A549 (cell line): ENCODE data around the gene C3orf49. TPM values are rescaled to one million over a fixed set of nuclear protein-coding genes. Genes with fewer than 3 reads are reported as not detected.

ENCODE experiments used
- ATAC-seq, 2 experiments: fragments of 200-7000 bp in 1 of 2; fragments of >200 bp in 1 of 2; cut with Nextera tagmentation in 1 of 2; cut with Tn5 transposase in 1 of 2; 3 replicates each; pipeline versions ENCODE4 v1.8.0 to v1.9.1; 2018 to 2020; ENCODE audit warnings: mild to moderate bottlenecking in 1 of 2, moderate library complexity in 1 of 2
- CTCF ChIA-PET: fragments of 300-600 bp; sonication (Branson Sonifier 250); formaldehyde crosslinking; extraction: SDS; loops from one replicate; lab custom pipeline; 2021; ENCODE audit warnings: antibody characterized with exemption, inconsistent platforms; lab: Yijun Ruan, JAX
- POLR2A ChIA-PET: fragments of 350-600 bp; formaldehyde crosslinking; extraction: SDS; loops from one replicate; lab custom pipeline; 2021; ENCODE audit warnings: antibody characterized with exemption, inconsistent platforms; lab: Yijun Ruan, JAX
- DNase-seq, 2 experiments: peaks; one replicate each; pipeline versions ENCODE4 v3.0.0 to v3.0.0-alpha.2; 2011 to 2016; ENCODE audit warnings: low read depth in 1 of 2, low spot score in 1 of 2
- FAIRE-seq: peaks from 2 replicates; lab custom pipeline; 2011; peaks lifted over from hg19 to GRCh38; lab: Jason Lieb, UNC
- H3K27ac ChIP-seq, 2 experiments: fragments of >200 bp; sonication (Bioruptor Twin); formaldehyde crosslinking; 3 replicates each; pipeline ENCODE4 v1.5.1; 2016 to 2017
- H3K4me1 ChIP-seq: fragments of >200 bp; sonication (Bioruptor Twin); formaldehyde crosslinking; 3 replicates; pipeline ENCODE4 v1.6.1; 2016
- H3K4me2 ChIP-seq: fragments of >200 bp; sonication (Bioruptor Twin); formaldehyde crosslinking; 3 replicates; pipeline ENCODE4 v1.6.1; 2016
- H3K4me3 ChIP-seq: fragments of >200 bp; sonication (Bioruptor Twin); formaldehyde crosslinking; 3 replicates; pipeline ENCODE4 v1.5.1; 2016
- H3K9me3 ChIP-seq: fragments of >200 bp; sonication (Bioruptor Twin); formaldehyde crosslinking; 3 replicates; pipeline ENCODE4 v1.6.1; 2016
- CBX2 ChIP-seq: fragments of 200-600 bp; sonication (generic); IDR thresholded peaks from 2 replicates; pipeline ENCODE4 v1.6.1; 2016; ENCODE audit warnings: low read depth, mild to moderate bottlenecking, borderline replicate concordance
- CBX8 ChIP-seq: fragments of 200-600 bp; sonication (generic); IDR thresholded peaks from 2 replicates; pipeline ENCODE4 v1.6.1; 2016
- CHD2 ChIP-seq: fragments of 150-350 bp; IDR thresholded peaks from 2 replicates; pipeline ENCODE4 v1.6.1; 2014; ENCODE audit warnings: low read length; ENCODE audit not compliant: partially characterized antibody
- EHF ChIP-seq: fragments of 250-450 bp; sonication (Bioruptor Pico); IDR thresholded peaks from 2 replicates; pipeline ENCODE4 v1.5.0; 2020; ENCODE audit warnings: mild to moderate bottlenecking
- EHMT2 ChIP-seq: fragments of 200-600 bp; sonication (generic); IDR thresholded peaks from 2 replicates; pipeline ENCODE4 v1.6.1; 2016; ENCODE audit warnings: antibody characterized with exemption, low read depth, mild to moderate bottlenecking, moderate library complexity
- EP300 ChIP-seq, 2 experiments: fragments of >200 bp; sonication (Bioruptor Twin); formaldehyde crosslinking; IDR thresholded peaks; 2 replicates in 1 of 2; 3 replicates in 1 of 2; pipeline ENCODE4 v1.6.1; 2016 to 2017
- FOSB ChIP-seq: fragments of 250-450 bp; sonication (Bioruptor Pico); IDR thresholded peaks from 2 replicates; pipeline ENCODE4 v1.5.0; 2020; ENCODE audit warnings: mild to moderate bottlenecking, moderate library complexity
- FOXS1 ChIP-seq: fragments of 250-450 bp; sonication (Bioruptor Pico); IDR thresholded peaks from 2 replicates; pipeline ENCODE4 v1.5.0; 2020; ENCODE audit warnings: mild to moderate bottlenecking, moderate library complexity
- HEYL ChIP-seq: fragments of 250-450 bp; sonication (Bioruptor Pico); IDR thresholded peaks from 2 replicates; pipeline ENCODE4 v1.8.0; 2021; ENCODE audit warnings: mild to moderate bottlenecking, moderate library complexity
- HOXB5 ChIP-seq: fragments of 250-450 bp; sonication (Bioruptor Pico); IDR thresholded peaks from 2 replicates; pipeline ENCODE4 v1.5.0; 2020; ENCODE audit warnings: mild to moderate bottlenecking, moderate library complexity
- JUN ChIP-seq, 2 experiments: fragments of >200 bp; sonication (Bioruptor Twin); formaldehyde crosslinking; IDR thresholded peaks; 2 replicates in 1 of 2; 3 replicates in 1 of 2; pipeline ENCODE4 v1.6.1; 2016 to 2017
- KDM5A ChIP-seq: fragments of 200-600 bp; sonication (generic); IDR thresholded peaks from 2 replicates; pipeline ENCODE4 v1.6.1; 2016; ENCODE audit warnings: antibody characterized with exemption, mild to moderate bottlenecking
- MYC ChIP-seq: IDR thresholded peaks from 2 replicates; pipeline ENCODE4 v1.6.1; 2012; ENCODE audit warnings: mild to moderate bottlenecking, inconsistent platforms, low read length, improper control_type of control experiment, borderline replicate concordance
- NFE2L2 ChIP-seq: fragments of 150-350 bp; conservative IDR thresholded peaks from 2 replicates; pipeline ENCODE4 v1.6.1; 2014; ENCODE audit warnings: low read length
- NR3C1 ChIP-seq: fragments of >200 bp; sonication (Bioruptor Twin); formaldehyde crosslinking; IDR thresholded peaks from 3 replicates; pipeline ENCODE4 v1.6.1; 2017
- POLR2A ChIP-seq: IDR thresholded peaks from 2 replicates; pipeline ENCODE4 v1.6.1; 2012; ENCODE audit warnings: mild to moderate bottlenecking, low read length
- POLR2AphosphoS2 ChIP-seq: conservative IDR thresholded peaks from 2 replicates; pipeline ENCODE4 v1.6.1; 2012; ENCODE audit warnings: low read length, improper control_type of control experiment, inconsistent platforms
- RAD21 ChIP-seq, 2 experiments: fragments of >200 bp in 1 of 2; sonication (Bioruptor Twin) in 1 of 2; formaldehyde crosslinking in 1 of 2; IDR thresholded peaks in 1 of 2; conservative IDR thresholded peaks in 1 of 2; 2 replicates in 1 of 2; 3 replicates in 1 of 2; pipeline ENCODE4 v1.6.1; 2012 to 2018; ENCODE audit warnings: inconsistent platforms in 1 of 2
- RARB ChIP-seq: fragments of 250-450 bp; sonication (Bioruptor Pico); IDR thresholded peaks from 2 replicates; pipeline ENCODE4 v1.8.0; 2021; ENCODE audit warnings: mild to moderate bottlenecking, moderate library complexity
- RFX5 ChIP-seq: fragments of 450-650 bp; IDR thresholded peaks from 2 replicates; pipeline ENCODE4 v1.7.1; 2014; ENCODE audit warnings: antibody characterized with exemption, mild to moderate bottlenecking, moderate library complexity
- SMC3 ChIP-seq: fragments of >200 bp; sonication (Bioruptor Twin); formaldehyde crosslinking; IDR thresholded peaks from 3 replicates; pipeline ENCODE4 v1.6.1; 2018; ENCODE audit warnings: inconsistent platforms
- SREBF2 ChIP-seq: fragments of 450-650 bp; IDR thresholded peaks from 2 replicates; pipeline ENCODE4 v1.6.1; 2014; ENCODE audit warnings: mild to moderate bottlenecking, moderate library complexity
- TFCP2L1 ChIP-seq: fragments of 250-450 bp; sonication (Bioruptor Pico); IDR thresholded peaks from 2 replicates; pipeline ENCODE4 v1.5.0; 2021; ENCODE audit warnings: mild to moderate bottlenecking
- TP53 ChIP-seq: fragments of 250-450 bp; sonication (Bioruptor Pico); IDR thresholded peaks from 2 replicates; pipeline ENCODE4 v1.5.0; 2021; ENCODE audit warnings: mild to moderate bottlenecking, moderate library complexity
- ZC3H11A ChIP-seq: fragments of 450-650 bp; IDR thresholded peaks from 2 replicates; pipeline ENCODE4 v1.6.1; 2014; ENCODE audit warnings: antibody characterized with exemption, mild to moderate bottlenecking
- ZFP36 ChIP-seq: fragments of 450-650 bp; IDR thresholded peaks from 2 replicates; pipeline ENCODE4 v1.6.1; 2014; ENCODE audit warnings: borderline replicate concordance; ENCODE audit not compliant: partially characterized antibody
- ZNF302 ChIP-seq: fragments of 250-450 bp; sonication (Bioruptor Pico); IDR thresholded peaks from 2 replicates; pipeline ENCODE4 v1.9.0; 2021; ENCODE audit warnings: inconsistent platforms, mild to moderate bottlenecking, moderate library complexity
- ZSCAN20 ChIP-seq: fragments of 250-450 bp; sonication (Bioruptor Pico); IDR thresholded peaks from 2 replicates; pipeline ENCODE4 v1.8.0; 2022; ENCODE audit warnings: mild to moderate bottlenecking, moderate library complexity
- WGBS: methylation state at CpG from one replicate; pipeline ENCODE4 v1.1.6; 2017; ENCODE audit errors: missing lambda C conversion rate; 5-methylcytosine and 5-hydroxymethylcytosine counted together
- polyA plus RNA-seq, 4 experiments: library from polyadenylated mRNA; depleted of rRNA in 3 of 4; stranded (reverse); fragments of >200 nt; fragmentation: RNase III in 1 of 4; extraction: RNeasy Plus Mini Kit Qiagen cat#74134 plus additional on column Dnase treatment in 1 of 4; gene quantifications; 2 replicates in 3 of 4; 3 replicates in 1 of 4; pipeline ENCODE4 v1.2.3, GENCODE V29; 2011 to 2017
- TF ChIP-seq, protein P1 (sequence below): fragments of >200 bp; sonication (Bioruptor Twin); formaldehyde crosslinking; IDR thresholded peaks from 2 replicates; pipeline ENCODE4 v1.6.1; 2016
- TF ChIP-seq, protein P2 (sequence below): fragments of 250-450 bp; sonication (Bioruptor Pico); IDR thresholded peaks from 2 replicates; pipeline ENCODE4 v1.5.0; 2020; ENCODE audit warnings: low read depth, mild to moderate bottlenecking, moderate library complexity

C3orf49 gene
- polyA plus RNA-seq, 2 of the 4 experiments (the other 2 are of a cell fraction), result not detected

DNA sequence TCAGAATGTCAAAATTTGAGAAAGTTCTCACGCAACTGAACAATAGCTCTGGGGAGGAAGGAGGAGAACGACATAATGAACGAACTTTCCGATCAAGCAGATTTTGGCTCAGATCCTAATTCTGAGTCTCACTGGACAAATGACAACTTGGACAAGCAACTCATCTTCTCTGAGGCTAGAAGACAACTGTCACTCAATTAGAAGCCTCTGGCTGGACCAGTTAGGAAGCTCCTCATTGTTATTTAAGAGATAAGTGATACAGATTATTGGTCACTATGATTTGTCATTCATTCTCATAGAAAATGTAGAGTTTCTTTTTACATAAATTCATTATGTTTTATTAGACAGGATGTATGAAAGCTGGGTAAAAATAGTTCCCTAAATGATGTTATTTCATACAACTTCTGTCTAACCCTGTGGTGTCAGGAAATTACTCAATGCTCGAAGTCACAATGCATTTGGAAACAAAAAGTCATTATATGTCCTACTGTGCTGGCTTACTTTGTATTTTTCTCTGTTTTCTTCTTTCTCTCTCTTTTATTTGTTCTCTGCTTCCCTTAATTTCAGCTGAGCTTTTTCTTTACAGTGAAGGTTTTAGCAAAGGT, 11.0 kb upstream of the C3orf49 start:
- CTCF ChIA-PET, result interaction anchor here (0.7 to 1.1 kb wide), 4 partner anchors 9 to 458 kb away, joined by 3 to 5 read pairs (median 3); partner anchors contain the start of gene C3orf49
- no peak overlapping the region for H3K4me2 ChIP-seq
- no peak for TF ChIP-seq POLR2A
- TF ChIP-seq HOXB5 (CRISPR knock-in tag), result no peak
- no peak for TF ChIP-seq RFX5
- no peak for TF ChIP-seq EP300 (IDR thresholded peaks at IDR 0.05)
- TF ChIP-seq RAD21 (conservative IDR thresholded peaks at IDR 0.05 in 1 of 2, IDR thresholded peaks at IDR 0.05 in 1 of 2), result no peak
- TF ChIP-seq NFE2L2, result no peak
- no peak for TF ChIP-seq TP53 (CRISPR knock-in tag)
- no peak for TF ChIP-seq ZSCAN20 (CRISPR knock-in tag)
- TF ChIP-seq POLR2AphosphoS2, result no peak
- no peak for TF ChIP-seq JUN (IDR thresholded peaks at IDR 0.05)
- no peak for TF ChIP-seq HEYL (CRISPR knock-in tag)
- no peak for TF ChIP-seq CBX2
- no peak for TF ChIP-seq EHF
- TF ChIP-seq FOSB (CRISPR knock-in tag), result no peak
- TF ChIP-seq, protein P1, sequence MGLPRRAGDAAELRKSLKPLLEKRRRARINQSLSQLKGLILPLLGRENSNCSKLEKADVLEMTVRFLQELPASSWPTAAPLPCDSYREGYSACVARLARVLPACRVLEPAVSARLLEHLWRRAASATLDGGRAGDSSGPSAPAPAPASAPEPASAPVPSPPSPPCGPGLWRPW, result no peak
- TF ChIP-seq ZC3H11A, result no peak
- no peak for TF ChIP-seq MYC
- no peak for TF ChIP-seq SMC3
- TF ChIP-seq, protein P2, sequence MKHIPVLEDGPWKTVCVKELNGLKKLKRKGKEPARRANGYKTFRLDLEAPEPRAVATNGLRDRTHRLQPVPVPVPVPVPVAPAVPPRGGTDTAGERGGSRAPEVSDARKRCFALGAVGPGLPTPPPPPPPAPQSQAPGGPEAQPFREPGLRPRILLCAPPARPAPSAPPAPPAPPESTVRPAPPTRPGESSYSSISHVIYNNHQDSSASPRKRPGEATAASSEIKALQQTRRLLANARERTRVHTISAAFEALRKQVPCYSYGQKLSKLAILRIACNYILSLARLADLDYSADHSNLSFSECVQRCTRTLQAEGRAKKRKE (CRISPR knock-in tag), result no peak
- no peak for TF ChIP-seq ZFP36

DNA sequence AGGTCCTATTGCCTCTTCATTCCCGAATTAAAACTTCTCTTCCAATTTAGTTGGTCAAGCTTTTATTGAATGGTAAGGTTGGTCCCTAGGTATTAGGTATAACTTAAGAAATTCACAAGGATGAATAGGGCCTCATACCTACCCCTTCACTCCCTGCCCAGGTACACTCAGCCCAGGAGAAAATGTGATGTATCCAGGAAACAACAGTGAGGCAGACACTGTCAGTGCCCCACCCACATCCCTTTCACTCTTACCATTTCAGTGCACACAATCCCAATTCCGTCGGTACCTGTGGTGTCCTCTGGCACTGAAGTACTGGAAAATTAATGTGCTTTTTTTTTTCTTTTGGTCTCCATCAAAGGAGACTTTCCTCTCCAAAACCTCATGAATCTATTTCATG, 10.5 kb upstream of the C3orf49 start:
- ATAC-seq, result no peak
- no peak overlapping the region for H3K27ac ChIP-seq
- 75% methylated on average over 3 of the region's 3 CpGs for WGBS
- no peak for TF ChIP-seq CBX2
- no peak for TF ChIP-seq CHD2
- no peak for TF ChIP-seq RARB (CRISPR knock-in tag)
- TF ChIP-seq SREBF2, result no peak
- TF ChIP-seq NR3C1, result no peak
- TF ChIP-seq ZNF302 (CRISPR knock-in tag), result no peak
- TF ChIP-seq TP53 (CRISPR knock-in tag), result no peak
- no peak for TF ChIP-seq EHMT2
- TF ChIP-seq, all 56 proteins: peak for 0
- no peak overlapping the region for H3K4me3 ChIP-seq
- no peaks in the 10 kb centered on the region for H3K4me1 ChIP-seq
- DNase-seq (no peak), FAIRE-seq (no peak)
- CTCF ChIA-PET, result interaction anchor here (0.7 to 1.1 kb wide), 4 partner anchors 8 to 458 kb away, joined by 3 to 5 read pairs (median 3); partner anchors contain the start of gene C3orf49
- H3K9me3 ChIP-seq, result no peaks in the 10 kb centered on the region
- no peak overlapping the region for H3K4me2 ChIP-seq
- POLR2A ChIA-PET, result no interaction called here

More for the DNA sequence above, 11.0 kb upstream of the C3orf49 start:
- Histone ChIP-seq H3K9me3 (no peaks in the 10 kb centered on the region), H3K27ac (no peak overlapping the region), H3K4me3 (no peak overlapping the region), H3K4me1 (no peaks in the 10 kb centered on the region)
- FAIRE-seq (no peak), DNase-seq (no peak), ATAC-seq (no peak)
- WGBS, result 87% methylated on average over 5 of the region's 5 CpGs
- POLR2A ChIA-PET, result no interaction called here

DNA sequence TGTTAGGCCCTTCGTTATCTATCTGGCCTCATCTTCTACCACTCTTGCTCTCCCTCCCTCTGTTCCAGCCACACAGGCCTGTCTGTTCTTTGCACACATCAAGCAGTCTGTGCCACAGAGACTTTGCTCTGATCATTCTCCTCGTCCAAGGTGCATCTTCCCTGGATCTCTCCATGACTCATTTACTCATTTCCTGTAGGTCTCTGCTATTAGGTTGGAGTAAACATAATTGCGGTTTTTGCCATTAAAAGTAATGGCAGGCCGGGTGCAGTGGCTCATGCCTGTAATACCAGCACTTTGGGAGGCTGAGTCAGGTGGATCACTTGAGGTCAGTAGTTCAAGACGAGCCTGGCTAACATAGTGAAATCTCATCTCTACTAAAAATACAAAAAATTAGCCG, 9.5 kb upstream of the C3orf49 start:
- H3K9me3 ChIP-seq, result no peaks in the 10 kb centered on the region
- no peak overlapping the region for H3K4me2 ChIP-seq
- CTCF ChIA-PET, result interaction anchor here (0.6 kb wide), 1 partner anchor 1806 kb away, joined by 3 read pairs; no protein-coding TSS in a partner anchor
- TF ChIP-seq RAD21 (conservative IDR thresholded peaks at IDR 0.05 in 1 of 2, IDR thresholded peaks at IDR 0.05 in 1 of 2) (no peak), NR3C1 (no peak), EHF (no peak), FOSB (CRISPR knock-in tag) (no peak), POLR2A (no peak), FOXS1 (CRISPR knock-in tag) (no peak), ZC3H11A (no peak), KDM5A (no peak), CBX8 (no peak), TFCP2L1 (no peak)
- TF ChIP-seq, protein P1, result no peak
- no peaks in the 10 kb centered on the region for H3K4me1 ChIP-seq
- POLR2A ChIA-PET, result no interaction called here
- DNase-seq (no peak), ATAC-seq (no peak), FAIRE-seq (no peak)
- WGBS, result 63% methylated on average over 6 of the region's 6 CpGs
- no peak overlapping the region for H3K4me3 ChIP-seq
- H3K27ac ChIP-seq, result no peak overlapping the region
